Jurkat, Clone E6-1 (cell line): ENCODE results near the gene SGMS2.
"Not testable (repeated sequence)": the region's sequence is repeated elsewhere in the genome, so short reads cannot be mapped to it uniquely, and the experiment has no call there.

Experiments used
- DNase-seq: peaks from one replicate; pipeline ENCODE4 v3.0.0-alpha.2; 2011; ENCODE audit warnings: low read depth, low spot score
- H3K4me3 ChIP-seq: 2 replicates; pipeline ENCODE4 v1.5.1; 2011; ENCODE audit warnings: mild to moderate bottlenecking, low read length, control low read depth, moderate library complexity

SGMS2 gene

GRCh38 chr4:107900067-107900466, 75.3 kb downstream of the SGMS2 start:
- DNase-seq = no peak
- H3K4me3 ChIP-seq = no peak overlapping the region

GRCh38 chr4:107900508-107900907, 75.8 kb downstream of the SGMS2 start:
- no peak for DNase-seq
- H3K4me3 ChIP-seq = no peak overlapping the region

GRCh38 chr4:107901213-107901934, 76.6 kb downstream of the SGMS2 start:
- no peak overlapping the region for H3K4me3 ChIP-seq
- no peak for DNase-seq

- no peak overlapping the region for H3K4me3 ChIP-seq
- no peak for DNase-seq
Measured at GRCh38 chr4:107902715-107903114, 78.0 kb downstream of the SGMS2 start.

- not testable (repeated sequence) for DNase-seq, H3K4me3 ChIP-seq
Measured at GRCh38 chr4:107905082-107905481, 80.3 kb downstream of the SGMS2 start.

- H3K4me3 ChIP-seq = no peak overlapping the region
- DNase-seq = no peak
Measured at GRCh38 chr4:107906458-107907100, 81.8 kb downstream of the SGMS2 start.

- no peak overlapping the region for H3K4me3 ChIP-seq
- DNase-seq = no peak
Measured at GRCh38 chr4:107908377-107908776, 83.6 kb downstream of the SGMS2 start.

- DNase-seq = peak; percentile 80
- H3K4me3 ChIP-seq = no peak overlapping the region
Measured at GRCh38 chr4:107913283-107913899, 88.7 kb downstream of the SGMS2 start.

GRCh38 chr4:107915220-107915619, 90.5 kb downstream of the SGMS2 start:
- H3K4me3 ChIP-seq = no peak overlapping the region
- DNase-seq = no peak

- no peak for DNase-seq
- no peak overlapping the region for H3K4me3 ChIP-seq
Measured at GRCh38 chr4:107916623-107917022, 91.9 kb downstream of the SGMS2 start.

- no peak overlapping the region for H3K4me3 ChIP-seq
- no peak for DNase-seq
Measured at GRCh38 chr4:107917500-107917899, 92.8 kb downstream of the SGMS2 start.

- H3K4me3 ChIP-seq = no peak overlapping the region
- no peak for DNase-seq
Measured at GRCh38 chr4:107922486-107923473, 98.0 kb downstream of the SGMS2 start.

- not testable (repeated sequence) for DNase-seq, H3K4me3 ChIP-seq
Measured at GRCh38 chr4:107925713-107926112, 101.0 kb downstream of the SGMS2 start.

GRCh38 chr4:107926875-107927274, 102.1 kb downstream of the SGMS2 start:
- not testable (repeated sequence) for H3K4me3 ChIP-seq, DNase-seq

GRCh38 chr4:107930821-107931774, 106.4 kb downstream of the SGMS2 start, which contains the start of gene CYP2U1:
Gene CYP2U1, plus strand, starts transcription at chr4:107931549. Its CDS starts 95 bp downstream, at chr4:107931644.
- peak within 1 kb of the TSS; percentile 81 for H3K4me3 ChIP-seq
- DNase-seq = peak; percentile 57

- peak; percentile 60 for DNase-seq
Measured at GRCh38 chr4:107931775-107932321, 107.1 kb downstream of the SGMS2 start.

GRCh38 chr4:107935246-107935645, 110.5 kb downstream of the SGMS2 start:
- no peak overlapping the region for H3K4me3 ChIP-seq
- DNase-seq = no peak

More at GRCh38 chr4:107931775-107932321, 107.1 kb downstream of the SGMS2 start:
- H3K4me3 ChIP-seq = peak overlapping the region; percentile 81

- H3K4me3 ChIP-seq = no peak overlapping the region
- DNase-seq = no peak
Measured at GRCh38 chr4:107937040-107937439, 112.3 kb downstream of the SGMS2 start.
